Motor neuron (in vitro differentiated cells): ENCODE data around the gene IL4R. TPM values are rescaled to one million over a fixed set of nuclear protein-coding genes. Genes with fewer than 3 reads are reported as not detected.

Source experiments
- ATAC-seq, 8 experiments: fragments of 200-7000 bp; cut with Tn5 transposase; replicated peaks in 6 of 8; 2 replicates each; pipeline ENCODE4 v1.8.0; 2021; ENCODE audit warnings: mild to moderate bottlenecking in 8 of 8, moderate library complexity in 8 of 8
- H3K27ac ChIP-seq, 2 donors: fragments of 250-450 bp; sonication (Bioruptor Pico); 2 replicates each; pipeline ENCODE4 v1.9.0; 2021; ENCODE audit warnings: antibody characterized with exemption in 2 of 2, mild to moderate bottlenecking in 2 of 2, moderate library complexity in 1 of 2
- H3K4me1 ChIP-seq, 2 donors: fragments of 250-450 bp; sonication (Bioruptor Pico); replicated peaks in 1 of 2; 2 replicates each; pipeline ENCODE4 v1.6.1; 2021; ENCODE audit warnings: antibody characterized with exemption in 2 of 2, mild to moderate bottlenecking in 2 of 2, moderate library complexity in 1 of 2
- H3K4me3 ChIP-seq, 5 donors: fragments of 250-450 bp; sonication (Bioruptor Pico); 2 replicates each; pipeline ENCODE4 v1.9.0; 2021; ENCODE audit warnings: antibody characterized with exemption in 5 of 5, mild to moderate bottlenecking in 5 of 5, moderate library complexity in 4 of 5
- WGBS, 10 experiments: fragments of 450-650 bp; shearing (Covaris generic); methylation state at CpG; one replicate each; pipeline ENCODE4 v1.0.0; 2022; 5-methylcytosine and 5-hydroxymethylcytosine counted together
- in situ Hi-C, 9 experiments: fragments of 400-800 bp; cut with MboI; loops; one replicate each; pipeline ENCODE4 v1.15.0; 2021; ENCODE audit warnings: low sequenced_read_pairs in 9 of 9, low pct_unique_long_range_greater_than_20kb in 2 of 9; ENCODE audit not compliant: unreplicated experiment in 9 of 9
- total RNA-seq, 8 experiments: library from RNA; unstranded; fragments of 300-600 nt; gene quantifications; 2 replicates each; pipeline versions ENCODE4 v1.2.3 to v1.2.4, GENCODE V29; 2022

The IL4R gene
- total RNA-seq, 8 experiments from 2014 or later: 0.33 to 14.6 (median 4.3) TPM

DNA sequence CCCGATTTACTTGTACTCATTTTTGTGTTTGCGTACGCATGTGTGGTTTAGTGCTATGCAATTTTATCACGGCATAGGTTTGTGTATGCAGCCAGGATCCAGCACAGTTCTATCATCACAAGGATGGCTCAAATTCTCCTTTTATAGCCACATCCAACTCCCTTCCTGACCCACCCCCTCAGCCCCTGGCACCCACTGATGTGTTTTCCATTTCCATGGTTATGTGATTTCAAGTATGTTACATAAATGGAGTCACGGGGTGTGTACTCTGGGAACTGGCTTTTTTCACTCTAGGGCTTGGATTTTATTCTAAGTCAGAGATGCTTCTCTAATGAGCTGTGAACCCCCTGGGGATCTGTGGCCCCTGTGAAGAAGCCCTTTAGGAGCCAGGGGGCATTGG lies 16.8 kb downstream of the IL4R start:
- Histone ChIP-seq H3K4me1 (no peaks in the 10 kb centered on the region), H3K27ac (no peak overlapping the region), H3K4me3 (no peak overlapping the region)
- WGBS, 10 experiments: 0 to 100% (median 58%) methylated on average over 1 to 4 of the region's 5 CpGs; no CpG with 5 or more reads in 4 of the 10 experiments
- peak in 6 of 8 experiments; percentile 16 to 93 (median 66) for ATAC-seq
- in situ Hi-C loops: no loop called here

GRCh38 chr16:27332105-27332504 lies 18.3 kb downstream of the IL4R start:
- no peak for ATAC-seq
- Histone ChIP-seq H3K4me1 (no peaks in the 10 kb centered on the region), H3K4me3 (no peak overlapping the region), H3K27ac (no peak overlapping the region)
- WGBS, 10 experiments: 17 to 90% (median 76%) methylated on average over 1 to 5 of the region's 6 CpGs; no CpG with 5 or more reads in 2 of the 10 experiments
- in situ Hi-C loops: no loop called here

GRCh38 chr16:27333104-27333503 lies 19.3 kb downstream of the IL4R start:
- 50 to 100% (median 87%) methylated on average over 1 to 6 of the region's 6 CpGs for WGBS, 10 experiments
- Histone ChIP-seq H3K27ac (no peak overlapping the region), H3K4me1 (no peaks in the 10 kb centered on the region), H3K4me3 (no peak overlapping the region)
- in situ Hi-C loops: no loop called here
- ATAC-seq: no peak

- in situ Hi-C loops: no loop called here
- no peak overlapping the region for H3K27ac ChIP-seq
- ATAC-seq: no peak
- WGBS, 10 experiments: 80 to 100% (median 100%) methylated on average over 1 to 2 of the region's 3 CpGs; no CpG with 5 or more reads in 7 of the 10 experiments
- H3K4me1 ChIP-seq: no peaks in the 10 kb centered on the region
- H3K4me3 ChIP-seq: no peak overlapping the region
Observed at GRCh38 chr16:27333549-27333948, 19.8 kb downstream of the IL4R start.

GRCh38 chr16:27334192-27334764 lies 20.5 kb downstream of the IL4R start:
- Histone ChIP-seq H3K4me3 (no peak overlapping the region), H3K4me1 (no peaks in the 10 kb centered on the region), H3K27ac (no peak overlapping the region)
- ATAC-seq: no peak
- WGBS, 10 experiments: 60 to 100% (median 86%) methylated on average over 1 to 8 of the region's 10 CpGs; no CpG with 5 or more reads in 3 of the 10 experiments
- in situ Hi-C loops: no loop called here

DNA sequence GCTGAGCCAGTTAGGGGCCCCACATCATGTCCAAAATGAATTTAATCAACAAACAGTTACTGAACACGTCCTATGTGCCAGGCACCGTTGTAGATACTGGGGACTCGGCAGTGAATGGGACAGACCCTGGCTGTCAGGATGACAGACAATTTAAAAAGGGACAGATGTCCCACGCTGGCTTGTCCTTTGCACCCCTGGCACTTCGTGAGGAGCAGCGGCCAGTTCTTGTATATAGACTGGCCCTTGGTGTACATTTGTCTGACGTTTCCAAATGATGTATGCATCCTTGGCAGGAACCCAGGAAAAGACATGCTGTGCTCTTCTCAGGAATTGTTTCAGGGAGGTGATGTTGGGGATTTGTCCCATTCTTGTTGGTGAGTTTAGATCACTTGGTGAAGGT lies 21.1 kb downstream of the IL4R start:
- in situ Hi-C loops: no loop called here
- H3K4me1 ChIP-seq: no peaks in the 10 kb centered on the region
- H3K27ac ChIP-seq: no peak overlapping the region
- ATAC-seq: no peak
- no peak overlapping the region for H3K4me3 ChIP-seq
- WGBS, 10 experiments: 50 to 100% (median 92%) methylated on average over 1 to 7 of the region's 7 CpGs; no CpG with 5 or more reads in 4 of the 10 experiments

DNA sequence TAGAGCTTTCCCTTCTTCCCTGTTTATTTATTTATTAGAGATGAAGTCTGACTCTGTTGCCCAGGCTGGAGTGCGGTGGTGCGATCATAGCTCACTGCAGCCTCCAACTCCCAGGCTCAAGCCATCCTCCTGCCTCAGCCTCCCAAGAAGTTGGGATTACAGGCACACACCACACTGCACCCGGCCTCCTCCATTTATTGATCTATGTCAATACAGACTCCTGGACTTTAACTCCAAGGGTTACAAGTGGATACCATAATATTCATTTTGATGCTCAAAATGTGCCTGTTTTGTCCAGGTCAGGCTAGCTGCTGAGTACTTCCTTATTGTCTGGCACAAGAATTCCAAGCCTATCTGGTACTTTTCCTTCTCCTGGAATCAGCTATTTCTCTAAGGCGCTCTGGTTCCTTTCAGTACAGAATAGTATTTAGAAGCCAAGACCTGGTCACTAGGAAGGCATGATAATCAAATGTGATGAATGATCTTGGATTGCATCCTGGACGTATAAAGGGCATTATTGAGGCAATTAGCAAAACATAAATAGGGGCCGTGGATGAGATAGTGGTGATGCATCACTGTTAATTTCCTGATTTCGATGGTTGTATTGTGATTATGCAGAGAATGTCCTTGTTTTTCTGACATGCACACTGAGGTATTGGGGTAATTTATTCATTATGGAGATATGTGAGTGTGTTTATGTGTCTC lies 21.7 kb downstream of the IL4R start:
- peak in 4 of 8 experiments; percentile 14 to 73 (median 50) for ATAC-seq
- no peak overlapping the region for H3K27ac ChIP-seq
- WGBS, 10 experiments: 26 to 100% (median 87%) methylated on average over 2 to 6 of the region's 7 CpGs; no CpG with 5 or more reads in 1 of the 10 experiments

DNA sequence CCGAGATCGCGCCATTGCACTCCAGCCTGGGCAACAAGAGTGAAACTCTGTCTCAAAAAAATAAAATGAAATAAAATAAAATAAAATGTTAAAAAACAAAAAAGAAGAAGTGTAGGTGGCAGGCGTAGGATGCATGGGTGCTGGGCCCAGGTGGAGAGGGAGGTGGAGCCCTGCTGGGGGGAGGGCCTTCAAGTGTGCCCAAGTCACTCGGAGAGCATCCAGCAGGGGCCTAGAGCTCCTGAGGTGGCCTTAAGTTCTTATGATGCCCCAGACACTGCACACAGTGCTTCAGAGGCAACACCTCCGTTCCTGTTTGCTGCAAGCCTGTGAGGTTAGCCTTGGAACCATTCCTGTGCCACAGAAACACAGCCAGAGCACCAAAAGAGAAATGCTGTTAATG lies 23.2 kb downstream of the IL4R start:
- H3K4me3 ChIP-seq: no peak overlapping the region
- 67 to 100% (median 95%) methylated on average over 1 to 5 of the region's 6 CpGs; no CpG with 5 or more reads in 2 of the 10 experiments for WGBS, 10 experiments
- in situ Hi-C loops: no loop called here
- H3K4me1 ChIP-seq: no peaks in the 10 kb centered on the region
- no peak overlapping the region for H3K27ac ChIP-seq
- no peak for ATAC-seq

More for the DNA sequence above, 21.7 kb downstream of the IL4R start:
- in situ Hi-C loops: no loop called here
- Histone ChIP-seq H3K4me1 (no peaks in the 10 kb centered on the region), H3K4me3 (no peak overlapping the region)

- ATAC-seq: no peak
- Histone ChIP-seq H3K4me1 (no peaks in the 10 kb centered on the region), H3K4me3 (no peak overlapping the region), H3K27ac (no peak overlapping the region)
- in situ Hi-C loops: no loop called here
- WGBS, 10 experiments: 83 to 100% (median 94%) methylated on average over 1 to 4 of the region's 4 CpGs; no CpG with 5 or more reads in 2 of the 10 experiments
Observed at GRCh38 chr16:27339180-27339579, 25.4 kb downstream of the IL4R start.

- ATAC-seq: no peak
- WGBS, 10 experiments: 81 to 100% (median 83%) methylated on average over 1 to 3 of the region's 6 CpGs; no CpG with 5 or more reads in 5 of the 10 experiments
Observed at GRCh38 chr16:27340654-27341053, 26.9 kb downstream of the IL4R start.

GRCh38 chr16:27341549-27341948 lies 27.8 kb downstream of the IL4R start:
- no peaks in the 10 kb centered on the region for H3K4me1 ChIP-seq
- no peak for ATAC-seq
- 60 to 100% (median 92%) methylated on average over 1 to 5 of the region's 9 CpGs; no CpG with 5 or more reads in 3 of the 10 experiments for WGBS, 10 experiments
- no peak overlapping the region for H3K4me3 ChIP-seq
- in situ Hi-C loops: no loop called here
- no peak overlapping the region for H3K27ac ChIP-seq

More at GRCh38 chr16:27340654-27341053, 26.9 kb downstream of the IL4R start:
- no peak overlapping the region for H3K27ac ChIP-seq
- H3K4me1 ChIP-seq: no peaks in the 10 kb centered on the region
- no peak overlapping the region for H3K4me3 ChIP-seq
- in situ Hi-C loops: no loop called here

- Histone ChIP-seq H3K4me3 (no peak overlapping the region), H3K4me1 (no peaks in the 10 kb centered on the region), H3K27ac (no peak overlapping the region)
- in situ Hi-C loops: no loop called here
- ATAC-seq: no peak
- WGBS, 10 experiments: 80 to 100% (median 100%) methylated on average over 1 to 7 of the region's 11 CpGs; no CpG with 5 or more reads in 3 of the 10 experiments
Observed at GRCh38 chr16:27341971-27342370, 28.2 kb downstream of the IL4R start.

- ATAC-seq: peak in 3 of 8 experiments; percentile 61 to 98 (median 78)
- 80% methylated on average over 1 of the region's 15 CpGs; no CpG with 5 or more reads in 9 of the 10 experiments for WGBS, 10 experiments
Observed at GRCh38 chr16:27344721-27345120, 30.9 kb downstream of the IL4R start.

More at GRCh38 chr16:27344721-27345120, 30.9 kb downstream of the IL4R start:
- Histone ChIP-seq H3K4me3 (no peak overlapping the region), H3K27ac (no peak overlapping the region), H3K4me1 (no peaks in the 10 kb centered on the region)
- in situ Hi-C loops: no loop called here
